Activated CD4-positive, alpha-beta T cell treated with anti-CD3 and anti-CD28 coated beads, Interleukin-2, amount 10 ng/mL, durations not matched to agents 7 days and 5 days (primary cell): Measurements from ENCODE around the gene ARHGEF37. TPM values are rescaled to one million over a fixed set of nuclear protein-coding genes. Genes with fewer than 3 reads are reported as not detected.

ENCODE experiments used
- CTCF ChIA-PET: fragments of 350-600 bp; sonication (Branson Sonifier 250); formaldehyde crosslinking; loops from one replicate; lab custom pipeline; 2021; ENCODE audit warnings: antibody characterized with exemption; lab: Charles Lee
- POLR2A ChIA-PET: fragments of 350-600 bp; sonication (Branson Sonifier 250); formaldehyde crosslinking; loops from one replicate; lab custom pipeline; 2021; ENCODE audit warnings: antibody characterized with exemption; lab: Charles Lee
- DNase-seq: peaks from one replicate; pipeline ENCODE4 v3.0.0-alpha.2; 2020
- H3K27ac Mint-ChIP-seq: one replicate; pipeline ENCODE4 v1.8.0; 2021; ENCODE audit warnings: mild to moderate bottlenecking, moderate library complexity, mixed read lengths
- H3K27me3 Mint-ChIP-seq: one replicate; pipeline ENCODE4 v1.8.0; 2021; ENCODE audit warnings: mixed read lengths
- H3K36me3 Mint-ChIP-seq: one replicate; pipeline ENCODE4 v1.8.0; 2021; ENCODE audit warnings: low read depth, mixed read lengths
- H3K4me1 Mint-ChIP-seq: one replicate; pipeline ENCODE4 v1.8.0; 2021; ENCODE audit warnings: mixed read lengths
- H3K4me3 Mint-ChIP-seq: one replicate; pipeline ENCODE4 v1.8.0; 2021; ENCODE audit warnings: mild to moderate bottlenecking, moderate library complexity, mixed read lengths
- H3K9me3 Mint-ChIP-seq: one replicate; pipeline ENCODE4 v1.8.0; 2021; ENCODE audit warnings: mixed read lengths
- total RNA-seq, 2 experiments: library from RNA; stranded (reverse); gene quantifications; one replicate each; pipeline ENCODE4 v1.2.3, GENCODE V29; 2021

Gene ARHGEF37
- total RNA-seq, 2 experiments from 2014 or later: 0.37 to 0.52 TPM

DNA sequence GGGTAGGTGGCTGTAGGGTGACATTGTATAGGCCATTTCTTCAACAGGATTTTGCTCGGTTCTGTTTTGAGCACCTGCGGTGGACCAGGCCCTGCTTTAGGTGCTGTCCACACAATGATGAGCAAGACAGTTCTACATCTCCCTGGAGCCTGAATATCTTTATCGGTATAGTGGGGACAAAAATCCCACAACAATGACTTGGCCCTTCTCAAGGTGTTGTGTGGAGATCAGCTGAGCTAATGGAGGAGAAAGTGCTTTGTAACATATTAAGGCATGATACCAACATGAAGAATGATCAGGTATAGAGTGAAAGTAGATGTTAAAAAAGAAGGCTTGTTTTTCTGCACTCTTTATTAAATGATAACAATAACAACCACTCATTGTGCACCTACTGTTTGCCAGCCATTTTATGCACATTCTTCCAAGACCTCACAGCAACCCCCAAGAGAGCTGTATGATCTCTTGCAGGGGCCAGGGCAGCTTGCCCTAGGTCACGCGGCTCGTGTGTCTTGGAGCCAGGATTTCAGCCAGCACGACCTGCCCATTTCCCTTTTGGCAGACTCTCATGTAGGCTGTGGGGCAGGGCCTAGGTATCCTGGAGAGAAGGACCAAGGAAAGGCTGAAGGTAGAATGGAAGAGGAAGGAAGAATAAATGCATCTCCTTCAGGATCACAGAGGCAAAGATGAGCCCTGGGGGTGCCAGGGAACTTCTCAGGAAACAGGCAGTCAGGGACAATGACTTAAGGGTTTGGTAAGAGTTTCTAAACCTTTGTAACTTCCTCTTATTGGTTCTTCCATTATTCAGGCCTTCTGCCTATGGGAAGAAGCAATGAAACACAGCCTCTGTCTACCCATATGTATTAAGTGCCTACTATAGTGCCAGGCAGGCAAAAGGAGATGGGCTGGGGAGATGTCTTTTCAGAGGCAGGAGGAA is 98.8 kb downstream of the ARHGEF37 start:
- POLR2A ChIA-PET: no interaction called here
- CTCF ChIA-PET: interaction anchor here (0.6 kb wide), 1 partner anchor 1681 kb away, joined by 4 read pairs; no protein-coding TSS in a partner anchor
- no peak overlapping the region for H3K4me3 Mint-ChIP-seq
- H3K4me1 Mint-ChIP-seq: no peaks in the 10 kb centered on the region
- H3K27me3 Mint-ChIP-seq: peaks cover 18% of the 10 kb centered on the region
- DNase-seq: no peak
- no peaks in the 10 kb centered on the region for H3K9me3 Mint-ChIP-seq
- no peak overlapping the region for H3K27ac Mint-ChIP-seq
- no peaks in the 10 kb centered on the region for H3K36me3 Mint-ChIP-seq

GRCh38 chr5:149680810-149681221 is 99.5 kb downstream of the ARHGEF37 start:
- H3K27me3 Mint-ChIP-seq: peaks cover 20% of the 10 kb centered on the region
- POLR2A ChIA-PET: no interaction called here
- H3K4me1 Mint-ChIP-seq: no peaks in the 10 kb centered on the region
- no peak overlapping the region for H3K4me3 Mint-ChIP-seq
- no peaks in the 10 kb centered on the region for H3K9me3 Mint-ChIP-seq
- no peak overlapping the region for H3K27ac Mint-ChIP-seq
- DNase-seq: no peak
- H3K36me3 Mint-ChIP-seq: no peaks in the 10 kb centered on the region
- CTCF ChIA-PET: interaction anchor here (0.6 kb wide), 1 partner anchor 1681 kb away, joined by 4 read pairs; no protein-coding TSS in a partner anchor

- no peak overlapping the region for H3K27ac Mint-ChIP-seq
- no peaks in the 10 kb centered on the region for H3K36me3 Mint-ChIP-seq
- ChIA-PET POLR2A (no interaction called here), CTCF (no interaction called here)
- no peak overlapping the region for H3K4me3 Mint-ChIP-seq
- DNase-seq: no peak
- H3K4me1 Mint-ChIP-seq: no peaks in the 10 kb centered on the region
- no peaks in the 10 kb centered on the region for H3K9me3 Mint-ChIP-seq
- H3K27me3 Mint-ChIP-seq: peaks cover 19% of the 10 kb centered on the region
These were observed 100.0 kb downstream of the ARHGEF37 start for GRCh38 chr5:149681252-149681651.

DNA sequence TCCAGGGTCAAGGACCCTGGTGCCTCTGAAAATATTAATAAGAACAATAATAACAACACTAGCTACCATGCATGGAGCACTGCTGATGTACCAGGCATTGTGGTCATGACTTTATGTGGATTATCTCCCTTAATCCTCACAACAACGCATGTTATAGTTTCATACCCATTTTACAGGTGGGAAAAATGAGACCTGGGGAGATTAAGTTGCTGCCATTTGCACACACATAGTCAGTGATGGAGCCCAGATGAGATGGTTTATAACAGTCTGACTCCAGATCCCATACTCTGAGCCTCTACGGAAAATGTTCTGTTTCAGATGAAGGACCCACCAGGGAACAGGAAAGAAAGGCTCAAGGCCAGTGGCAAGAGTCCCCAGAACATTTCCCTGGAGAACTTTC is 100.6 kb downstream of the ARHGEF37 start:
- H3K27me3 Mint-ChIP-seq: peaks cover 25% of the 10 kb centered on the region
- CTCF ChIA-PET: no interaction called here
- DNase-seq: no peak
- no peaks in the 10 kb centered on the region for H3K36me3 Mint-ChIP-seq
- H3K4me3 Mint-ChIP-seq: no peak overlapping the region
- H3K27ac Mint-ChIP-seq: no peak overlapping the region
- no peaks in the 10 kb centered on the region for H3K9me3 Mint-ChIP-seq
- POLR2A ChIA-PET: no interaction called here
- H3K4me1 Mint-ChIP-seq: no peaks in the 10 kb centered on the region

- H3K4me3 Mint-ChIP-seq: no peak overlapping the region
- H3K9me3 Mint-ChIP-seq: no peaks in the 10 kb centered on the region
- H3K27ac Mint-ChIP-seq: no peak overlapping the region
These were observed 101.3 kb downstream of the ARHGEF37 start for GRCh38 chr5:149682532-149683075.

DNA sequence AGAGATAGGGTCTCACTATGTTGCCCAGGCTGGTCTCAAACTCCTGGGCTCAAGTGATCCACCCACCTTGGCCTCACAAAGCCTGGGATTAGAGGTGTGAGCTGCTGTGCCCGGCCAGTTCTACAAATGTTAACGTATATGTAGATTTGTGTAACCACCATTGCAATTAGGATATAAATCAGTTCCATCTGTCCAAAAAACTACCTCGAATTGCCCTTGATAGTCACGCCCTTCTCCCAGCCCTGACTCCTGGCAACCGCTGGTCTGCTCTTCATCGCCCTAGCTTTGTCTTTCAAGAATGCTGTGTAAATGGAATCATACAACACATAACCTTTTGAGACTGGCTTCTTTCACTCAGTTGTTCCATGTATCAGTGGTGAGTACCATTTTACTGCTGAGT is 102.7 kb downstream of the ARHGEF37 start:
- Mint-ChIP-seq H3K4me3 (no peak overlapping the region), H3K27ac (no peak overlapping the region), H3K9me3 (no peaks in the 10 kb centered on the region), H3K27me3 (peaks cover 36% of the 10 kb centered on the region), H3K4me1 (no peaks in the 10 kb centered on the region), H3K36me3 (no peaks in the 10 kb centered on the region)
- ChIA-PET POLR2A (no interaction called here), CTCF (interaction anchor here (0.6 kb wide), 1 partner anchor 27 kb away, joined by 3 read pairs; no protein-coding TSS in a partner anchor)
- DNase-seq: no peak

More at GRCh38 chr5:149682532-149683075, 101.3 kb downstream of the ARHGEF37 start:
- H3K4me1 Mint-ChIP-seq: no peaks in the 10 kb centered on the region
- peaks cover 29% of the 10 kb centered on the region for H3K27me3 Mint-ChIP-seq
- ChIA-PET CTCF (no interaction called here), POLR2A (no interaction called here)
- DNase-seq: no peak
- H3K36me3 Mint-ChIP-seq: no peaks in the 10 kb centered on the region

DNA sequence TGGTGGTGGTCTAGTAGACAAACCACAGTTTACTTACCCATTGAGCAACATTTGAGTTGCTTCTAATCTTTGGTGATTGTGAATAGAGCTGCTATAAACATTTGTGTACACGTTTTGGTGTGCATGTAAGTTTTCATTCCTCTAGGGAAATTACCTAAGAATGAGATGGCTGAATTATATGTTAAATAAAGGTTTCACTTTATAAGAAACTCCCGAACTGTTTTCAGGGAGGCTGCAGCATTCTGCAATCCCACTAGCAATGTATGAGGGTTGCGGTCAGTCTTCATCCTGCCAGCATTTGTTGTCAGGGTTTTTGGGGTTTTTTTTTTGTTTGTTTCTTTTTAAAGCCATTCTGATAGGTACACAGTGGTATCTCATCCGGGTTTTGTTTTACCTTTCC is 103.1 kb downstream of the ARHGEF37 start:
- peaks cover 40% of the 10 kb centered on the region for H3K27me3 Mint-ChIP-seq

More for the DNA sequence above, 103.1 kb downstream of the ARHGEF37 start:
- no peaks in the 10 kb centered on the region for H3K9me3 Mint-ChIP-seq
- H3K4me3 Mint-ChIP-seq: no peak overlapping the region
- CTCF ChIA-PET: interaction anchor here (0.6 kb wide), 1 partner anchor 28 kb away, joined by 3 read pairs; no protein-coding TSS in a partner anchor
- no peaks in the 10 kb centered on the region for H3K4me1 Mint-ChIP-seq
- no peak overlapping the region for H3K27ac Mint-ChIP-seq
- H3K36me3 Mint-ChIP-seq: no peaks in the 10 kb centered on the region
- DNase-seq: no peak
- POLR2A ChIA-PET: no interaction called here

Other genes starting within 250 kb of the ARHGEF37 start
- 10 to 100 TPM; 36.1 to 36.6 TPM for gene GRPEL2, start 236.0 kb upstream of the ARHGEF37 start, total RNA-seq
- gene PCYOX1L, start 223.5 kb upstream of the ARHGEF37 start, total RNA-seq: 10 to 100 TPM; 34.5 to 34.6 TPM
- gene IL17B, start 202.2 kb upstream of the ARHGEF37 start, total RNA-seq: not detected
- 100 to 1,000 TPM; 164 to 199 TPM for gene CSNK1A1, start 30.1 kb upstream of the ARHGEF37 start, total RNA-seq
- gene PPARGC1B, start 148.8 kb downstream of the ARHGEF37 start, total RNA-seq: 1 to 10 TPM; 3.6 TPM